Measurements from ENCODE around the gene CDC42SE1.
A peak's percentile ranks its signal among the peaks of the same experiment; 100 is the strongest.

Gene CDC42SE1

DNA sequence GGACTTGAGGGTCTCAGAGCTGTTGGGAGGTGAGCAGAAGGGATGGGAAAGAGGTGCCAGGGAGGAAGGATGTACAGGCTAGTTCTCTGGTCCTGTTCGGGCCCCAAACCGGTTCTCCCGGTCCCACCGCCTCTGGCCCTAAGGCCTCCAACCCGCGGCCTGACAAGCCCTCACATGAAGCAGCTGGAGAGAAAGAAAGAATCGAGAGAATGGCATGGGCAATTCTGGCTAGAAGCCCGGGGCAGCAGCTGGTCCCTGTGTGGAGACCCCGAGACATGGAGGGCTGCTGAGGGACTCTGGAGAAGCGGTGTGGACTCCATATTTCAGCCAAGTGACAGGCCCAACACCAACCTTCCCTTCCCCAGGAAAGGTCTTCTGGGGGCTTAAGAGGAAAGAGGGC, 730 bp downstream of the CDC42SE1 start:
- TF ChIP-seq POLR2A (IDR thresholded peaks at IDR 0.05; ENCODE audit: extremely low read depth, insufficient read length), result no peak
- TF ChIP-seq, protein P1, sequence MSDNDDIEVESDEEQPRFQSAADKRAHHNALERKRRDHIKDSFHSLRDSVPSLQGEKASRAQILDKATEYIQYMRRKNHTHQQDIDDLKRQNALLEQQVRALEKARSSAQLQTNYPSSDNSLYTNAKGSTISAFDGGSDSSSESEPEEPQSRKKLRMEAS (IDR thresholded peaks at IDR 0.05; ENCODE audit: low read depth, low read length), result no peak
- TF ChIP-seq, protein P2, sequence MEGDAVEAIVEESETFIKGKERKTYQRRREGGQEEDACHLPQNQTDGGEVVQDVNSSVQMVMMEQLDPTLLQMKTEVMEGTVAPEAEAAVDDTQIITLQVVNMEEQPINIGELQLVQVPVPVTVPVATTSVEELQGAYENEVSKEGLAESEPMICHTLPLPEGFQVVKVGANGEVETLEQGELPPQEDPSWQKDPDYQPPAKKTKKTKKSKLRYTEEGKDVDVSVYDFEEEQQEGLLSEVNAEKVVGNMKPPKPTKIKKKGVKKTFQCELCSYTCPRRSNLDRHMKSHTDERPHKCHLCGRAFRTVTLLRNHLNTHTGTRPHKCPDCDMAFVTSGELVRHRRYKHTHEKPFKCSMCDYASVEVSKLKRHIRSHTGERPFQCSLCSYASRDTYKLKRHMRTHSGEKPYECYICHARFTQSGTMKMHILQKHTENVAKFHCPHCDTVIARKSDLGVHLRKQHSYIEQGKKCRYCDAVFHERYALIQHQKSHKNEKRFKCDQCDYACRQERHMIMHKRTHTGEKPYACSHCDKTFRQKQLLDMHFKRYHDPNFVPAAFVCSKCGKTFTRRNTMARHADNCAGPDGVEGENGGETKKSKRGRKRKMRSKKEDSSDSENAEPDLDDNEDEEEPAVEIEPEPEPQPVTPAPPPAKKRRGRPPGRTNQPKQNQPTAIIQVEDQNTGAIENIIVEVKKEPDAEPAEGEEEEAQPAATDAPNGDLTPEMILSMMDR (IDR thresholded peaks at IDR 0.05; ENCODE audit: low read depth, low read length), result no peak
- TF ChIP-seq MYC (IDR thresholded peaks at IDR 0.05; ENCODE audit: low read depth, low read length), result no peak
- peak overlapping the region; percentile 99 for H3K4me3 ChIP-seq (ENCODE audit: low read depth, low read length)
- peak; percentile 38 for DNase-seq (ENCODE audit: low read depth)

DNA sequence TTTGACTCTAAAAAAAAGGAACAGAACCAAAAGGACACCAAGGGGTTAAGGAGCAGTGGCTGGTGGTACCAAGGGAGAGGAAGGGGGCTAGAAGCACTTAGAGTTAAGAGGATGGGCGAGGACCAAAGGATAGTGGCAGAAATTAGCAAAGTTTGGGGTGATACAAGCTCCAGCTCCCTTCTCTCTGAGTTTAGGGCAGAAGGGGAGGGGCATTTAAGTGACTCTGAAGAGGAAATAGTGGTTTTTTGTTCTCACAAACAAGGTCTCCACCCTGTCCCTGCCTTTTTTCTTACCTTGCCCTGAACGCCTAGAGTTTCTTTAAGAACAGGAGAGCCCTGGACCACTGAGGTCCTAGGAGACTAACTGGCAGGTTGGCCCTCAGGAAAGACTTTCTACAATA, 3.3 kb downstream of the CDC42SE1 start:
- peak overlapping the region; percentile 49 for H3K4me3 ChIP-seq (ENCODE audit: low read depth, low read length)
- peak; percentile 36 for DNase-seq (ENCODE audit: low read depth)
- TF ChIP-seq MYC (IDR thresholded peaks at IDR 0.05; ENCODE audit: low read depth, low read length) (no peak), POLR2A (IDR thresholded peaks at IDR 0.05; ENCODE audit: extremely low read depth, insufficient read length) (no peak)
- TF ChIP-seq, protein P2 (IDR thresholded peaks at IDR 0.05; ENCODE audit: low read depth, low read length), result no peak
- TF ChIP-seq, protein P1 (IDR thresholded peaks at IDR 0.05; ENCODE audit: low read depth, low read length), result no peak

DNA sequence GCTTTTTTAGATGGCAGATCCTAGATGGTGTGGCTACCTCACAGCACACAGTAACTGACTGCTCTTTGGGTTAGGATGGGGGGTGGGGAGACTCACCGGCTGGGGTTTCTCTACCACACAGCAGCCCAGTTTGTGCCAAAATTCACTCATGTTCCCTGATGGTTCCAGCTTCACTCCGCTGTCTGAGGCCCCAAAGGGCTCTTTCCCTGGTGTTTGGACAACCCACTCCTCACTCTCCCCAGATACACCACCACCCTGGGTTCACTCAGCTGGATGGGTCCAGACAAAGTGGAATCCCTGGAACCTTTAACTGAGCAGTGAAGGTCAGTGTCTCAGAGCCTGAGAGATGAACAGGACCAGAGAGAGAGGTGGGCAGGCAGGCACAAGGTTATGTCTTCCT, 3.8 kb downstream of the CDC42SE1 start:
- no peak for DNase-seq (ENCODE audit: low read depth)
- TF ChIP-seq, protein P1 (IDR thresholded peaks at IDR 0.05; ENCODE audit: low read depth, low read length), result no peak
- TF ChIP-seq, protein P2 (IDR thresholded peaks at IDR 0.05; ENCODE audit: low read depth, low read length), result no peak
- no peak for TF ChIP-seq POLR2A (IDR thresholded peaks at IDR 0.05; ENCODE audit: extremely low read depth, insufficient read length)
- no peak for TF ChIP-seq MYC (IDR thresholded peaks at IDR 0.05; ENCODE audit: low read depth, low read length)
- H3K4me3 ChIP-seq (ENCODE audit: low read depth, low read length), result peak overlapping the region; percentile 23

DNA sequence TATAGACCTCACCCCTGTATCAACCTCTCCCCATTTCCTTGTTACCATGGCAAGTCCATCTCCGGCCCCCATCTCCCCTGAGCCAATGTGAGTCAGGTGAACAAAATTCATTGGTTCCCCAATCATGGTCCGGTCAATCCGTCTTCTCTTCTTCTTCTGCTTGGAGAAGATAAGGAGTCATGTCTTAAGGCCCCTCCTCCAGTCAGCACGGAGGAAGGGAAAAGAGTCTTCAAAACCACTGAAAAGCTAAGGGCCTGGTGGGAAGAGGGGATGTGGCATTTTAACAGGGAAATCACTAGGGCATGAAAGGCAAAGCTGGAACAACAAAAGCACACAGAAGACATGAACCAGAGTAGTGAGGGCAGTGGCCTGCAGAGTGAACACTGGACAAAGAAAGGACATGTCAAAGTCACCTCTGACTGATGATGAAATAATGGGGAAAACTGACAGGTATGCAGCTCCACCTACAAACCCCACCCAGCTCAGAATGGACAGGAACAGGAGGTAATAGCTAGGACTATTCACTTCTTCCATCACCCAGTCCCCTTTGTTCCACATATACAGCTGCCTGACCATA, 4.4 kb downstream of the CDC42SE1 start:
- H3K4me3 ChIP-seq (ENCODE audit: low read depth, low read length), result no peak overlapping the region
- DNase-seq (ENCODE audit: low read depth), result no peak
- TF ChIP-seq, protein P2 (IDR thresholded peaks at IDR 0.05; ENCODE audit: low read depth, low read length), result no peak
- TF ChIP-seq, protein P1 (IDR thresholded peaks at IDR 0.05; ENCODE audit: low read depth, low read length), result no peak
- TF ChIP-seq MYC (IDR thresholded peaks at IDR 0.05; ENCODE audit: low read depth, low read length) (no peak), POLR2A (IDR thresholded peaks at IDR 0.05; ENCODE audit: extremely low read depth, insufficient read length) (no peak)

DNA sequence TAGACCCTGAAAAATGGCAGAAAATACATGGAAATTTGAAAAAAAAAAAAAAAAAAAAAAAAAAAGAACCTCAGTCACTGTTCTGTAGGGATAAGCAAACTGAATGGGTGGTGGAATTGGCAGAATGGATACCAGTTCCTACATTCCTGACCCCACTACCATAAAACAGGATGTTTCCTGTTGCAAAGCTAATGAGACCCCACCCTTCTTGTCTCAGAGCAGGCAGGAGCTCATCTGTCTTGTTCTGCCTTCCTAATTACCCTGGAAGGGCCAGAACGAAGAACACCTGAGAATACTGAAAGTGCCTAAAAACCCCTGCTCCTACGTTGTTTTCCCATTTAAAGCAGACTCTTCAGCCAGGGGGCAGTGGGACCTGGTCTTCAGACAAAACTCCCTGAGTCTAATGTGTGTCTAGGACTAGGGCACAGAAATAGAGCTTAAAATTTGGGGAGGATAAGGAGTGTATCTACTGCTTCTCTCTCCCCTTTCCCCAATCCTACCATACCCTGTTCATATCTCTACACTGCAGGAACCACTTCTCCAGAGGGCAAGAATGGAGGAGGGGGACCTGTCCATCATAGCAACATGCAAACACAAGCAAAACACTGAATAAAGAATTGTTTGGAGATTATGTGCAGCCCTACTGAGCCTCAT, 7.9 kb downstream of the CDC42SE1 start:
- TF ChIP-seq, protein P1 (IDR thresholded peaks at IDR 0.05; ENCODE audit: low read depth, low read length), result no peak
- TF ChIP-seq MYC (IDR thresholded peaks at IDR 0.05; ENCODE audit: low read depth, low read length) (no peak), POLR2A (IDR thresholded peaks at IDR 0.05; ENCODE audit: extremely low read depth, insufficient read length) (no peak)
- TF ChIP-seq, protein P2 (IDR thresholded peaks at IDR 0.05; ENCODE audit: low read depth, low read length), result no peak
- no peak for DNase-seq (ENCODE audit: low read depth)
- H3K4me3 ChIP-seq (ENCODE audit: low read depth, low read length), result no peak overlapping the region

Data from NB4 (cell line).